ENCODE results near the gene WWC1. TPM values are rescaled to one million over a fixed set of nuclear protein-coding genes. Genes with fewer than 3 reads are reported as not detected.

Gene WWC1
- total and polyA plus RNA-seq, 9 of the 15 experiments (the other 6 are each of a cell fraction or from before 2014, with no cell fraction given): under 0.01 to 0.54 (median 0.42) TPM; not detected in 6

- Histone ChIP-seq H3K27ac (ENCODE audit: extremely low read depth, low read depth, low read length) (no peak overlapping the region), H2AFZ (ENCODE audit: low read depth, low read length) (no peak overlapping the region), H3K36me3 (ENCODE audit: control insufficient read depth, insufficient read depth, low read length) (no peaks in the 10 kb centered on the region), H3K9ac (ENCODE audit: insufficient read depth in 1 of 2, low read depth in 2 of 2, low read length in 2 of 2) (no peak overlapping the region), H3K4me1 (replicated peaks in 1 of 2; ENCODE audit: control insufficient read depth in 2 of 2, insufficient read depth in 2 of 2, low read length in 2 of 2) (no peaks in the 10 kb centered on the region), H3K9me3 (replicated peaks; ENCODE audit: control insufficient read depth, insufficient read depth, low read depth, low read length) (no peaks in the 10 kb centered on the region), H3K9me1 (ENCODE audit: control insufficient read depth, insufficient read depth, low read length) (no peaks in the 10 kb centered on the region), H3K4me2 (ENCODE audit: insufficient read depth, low read length) (no peak overlapping the region), H4K20me1 (replicated peaks; ENCODE audit: control insufficient read depth, insufficient read depth, low read length) (peaks cover 4% of the 10 kb centered on the region; the same call in 1 of the 2 replicates), H3K27me3 (ENCODE audit: control insufficient read depth in 2 of 2, insufficient read depth in 2 of 2, low read length in 2 of 2) (peaks cover 0 to 6% of the 10 kb centered on the region in 2 experiments; a peak in 1 of 5 replicates), H3K79me2 (ENCODE audit: control insufficient read depth, insufficient read depth, low read length) (no peaks in the 10 kb centered on the region), H3K4me3 (no peak overlapping the region)
- ChIA-PET POLR2A (interaction anchor here (1.4 kb wide), 1 partner anchor 9 kb away, joined by 3 read pairs; no protein-coding TSS in a partner anchor), CTCF (ENCODE audit: low intra/inter-chr PET ratio) (no interaction called here)
- BruUV-seq (replicated peaks): no TSS peak
- ATAC-seq (no peak), FAIRE-seq (no peak), DNase-seq (ENCODE audit: extremely low read depth in 1 of 4, low spot score in 3 of 4) (no peak)
- TF ChIP-seq MTF1 (CRISPR knock-in tag; IDR thresholded peaks at IDR 0.05; ENCODE audit: borderline replicate concordance) (no peak), NFIC (IDR thresholded peaks at IDR 0.05) (no peak), PHF20 (IDR thresholded peaks at IDR 0.05; ENCODE audit: partially characterized antibody) (no peak), STAT6 (CRISPR knock-in tag; IDR thresholded peaks at IDR 0.05) (no peak), KLF6 (CRISPR knock-in tag; IDR thresholded peaks at IDR 0.05; ENCODE audit: borderline replicate concordance) (no peak)
- in situ Hi-C loops (cut with MboI) (no loop called here), intact Hi-C loops (cut with micrococcal nuclease) (no loop called here)
- 0% methylated on average over 3 of the region's 3 CpGs for WGBS (ENCODE audit: insufficient coverage, low coverage, missing lambda C conversion rate)
Observed at GRCh38 chr5:168342985-168343384, 51.5 kb downstream of the WWC1 start.

Data from K562 (cell line).